H9 (cell line): ENCODE results near the gene CCDC27. TPM values are rescaled to one million over a fixed set of nuclear protein-coding genes. Genes with fewer than 3 reads are reported as not detected.

Experiments used
- DNase-seq: peaks from one replicate; pipeline ENCODE4 v3.0.0-alpha.2; 2017
- H2AFZ ChIP-seq: one replicate; pipeline ENCODE4 v1.6.1; 2013; ENCODE audit warnings: mild to moderate bottlenecking, low read length, control low read depth, moderate library complexity
- H2AK5ac ChIP-seq: 2 replicates; pipeline ENCODE4 v1.6.1; 2013; ENCODE audit warnings: low read length, control low read depth, mixed read lengths; ENCODE audit not compliant: insufficient read length
- H2BK120ac ChIP-seq: one replicate; pipeline ENCODE4 v1.6.1; 2013; ENCODE audit warnings: low read depth, mild to moderate bottlenecking, low read length, control low read depth, inconsistent platforms; ENCODE audit not compliant: poor library complexity, severe bottlenecking
- H2BK12ac ChIP-seq: 2 replicates; pipeline ENCODE4 v1.6.1; 2013; ENCODE audit warnings: low read length, control low read depth, mixed read lengths, low read depth; ENCODE audit not compliant: insufficient read length
- H2BK15ac ChIP-seq: 2 replicates; pipeline ENCODE4 v1.6.1; 2013; ENCODE audit warnings: low read depth, low read length, control low read depth
- H2BK20ac ChIP-seq: one replicate; pipeline ENCODE4 v1.6.1; 2013; ENCODE audit warnings: low read depth, mild to moderate bottlenecking, low read length, control low read depth, inconsistent platforms; ENCODE audit not compliant: poor library complexity, severe bottlenecking
- H2BK5ac ChIP-seq: 2 replicates; pipeline ENCODE4 v1.6.1; 2013; ENCODE audit warnings: low read length, control low read depth, mixed read lengths; ENCODE audit not compliant: insufficient read length
- H3K14ac ChIP-seq: 2 replicates; pipeline ENCODE4 v1.6.1; 2013; ENCODE audit warnings: low read length, control low read depth; ENCODE audit not compliant: insufficient read depth
- H3K18ac ChIP-seq: 2 replicates; pipeline ENCODE4 v1.6.1; 2013; ENCODE audit warnings: low read depth, mild to moderate bottlenecking, mixed read lengths, low read length, control low read depth; ENCODE audit not compliant: insufficient read length
- H3K23ac ChIP-seq: 2 replicates; pipeline ENCODE4 v1.6.1; 2013; ENCODE audit warnings: low read length, control low read depth, mixed read lengths, low read depth; ENCODE audit not compliant: insufficient read length
- H3K23me2 ChIP-seq: 2 replicates; pipeline ENCODE4 v1.6.1; 2013; ENCODE audit warnings: low read depth, mild to moderate bottlenecking, mixed read lengths, low read length, control low read depth; ENCODE audit not compliant: insufficient read length, poor library complexity, severe bottlenecking
- H3K27ac ChIP-seq: 2 replicates; pipeline ENCODE4 v1.5.1; 2013; ENCODE audit warnings: low read length, control low read depth, mixed read lengths, low read depth; ENCODE audit not compliant: insufficient read length
- H3K27me3 ChIP-seq: 2 replicates; pipeline ENCODE4 v1.6.1; 2013; ENCODE audit warnings: low read length, control low read depth, inconsistent platforms; ENCODE audit not compliant: insufficient read depth
- H3K4ac ChIP-seq: 2 replicates; pipeline ENCODE4 v1.6.1; 2013; ENCODE audit warnings: low read depth, mild to moderate bottlenecking, control low read depth, inconsistent platforms, low read length, moderate library complexity
- H3K4me1 ChIP-seq: 2 replicates; pipeline ENCODE4 v1.6.1; 2013; ENCODE audit warnings: low read length, control low read depth, inconsistent platforms; ENCODE audit not compliant: insufficient read depth
- H3K4me2 ChIP-seq: 2 replicates; pipeline ENCODE4 v1.6.1; 2013; ENCODE audit warnings: low read length, control low read depth, mixed read lengths; ENCODE audit not compliant: insufficient read length, insufficient read depth
- H3K56ac ChIP-seq: 2 replicates; pipeline ENCODE4 v1.6.1; 2013; ENCODE audit warnings: low read depth, mild to moderate bottlenecking, mixed read lengths, low read length, control low read depth; ENCODE audit not compliant: insufficient read length
- H3K79me1 ChIP-seq: 2 replicates; pipeline ENCODE4 v1.6.1; 2013; ENCODE audit warnings: low read depth, mild to moderate bottlenecking, moderate library complexity, low read length, control low read depth, inconsistent platforms; ENCODE audit not compliant: insufficient read depth, poor library complexity, severe bottlenecking
- H3K79me2 ChIP-seq: 2 replicates; pipeline ENCODE4 v1.6.1; 2013; ENCODE audit warnings: low read length, control low read depth, inconsistent platforms; ENCODE audit not compliant: insufficient read depth
- H3K9ac ChIP-seq: 2 replicates; pipeline ENCODE4 v1.6.1; 2013; ENCODE audit warnings: low read length, control low read depth, mixed read lengths; ENCODE audit not compliant: insufficient read length; ENCODE audit errors: extremely low read depth
- H3K9me3 ChIP-seq: one replicate; pipeline ENCODE4 v1.6.1; 2013; ENCODE audit warnings: low read depth, low read length, inconsistent platforms; ENCODE audit not compliant: control insufficient read depth
- H3T11ph ChIP-seq: one replicate; pipeline ENCODE4 v1.6.1; 2013; ENCODE audit warnings: mild to moderate bottlenecking, low read length, control low read depth, inconsistent platforms
- H4K20me1 ChIP-seq: one replicate; pipeline ENCODE4 v1.6.1; 2013; ENCODE audit not compliant: control insufficient read depth, insufficient read length, insufficient read depth
- H4K5ac ChIP-seq: 2 replicates; pipeline ENCODE4 v1.6.1; 2013; ENCODE audit warnings: low read depth, mild to moderate bottlenecking, mixed read lengths, low read length, control low read depth; ENCODE audit not compliant: insufficient read length
- H4K8ac ChIP-seq: replicated peaks from 2 replicates; pipeline ENCODE4 v1.6.1; 2013; ENCODE audit warnings: low read length, control low read depth, mixed read lengths, low read depth; ENCODE audit not compliant: insufficient read length
- H4K91ac ChIP-seq: 2 replicates; pipeline ENCODE4 v1.6.1; 2013; ENCODE audit warnings: low read depth, mild to moderate bottlenecking, moderate library complexity, mixed read lengths, low read length, control low read depth; ENCODE audit not compliant: insufficient read length
- H3K27ac Mint-ChIP-seq, 3 experiments: 2 replicates in 2 of 3; 3 replicates in 1 of 3; pipeline ENCODE4 v1.8.0; 2020 to 2021; ENCODE audit warnings: mixed read lengths in 3 of 3, mild to moderate bottlenecking in 1 of 3, moderate library complexity in 1 of 3
- H3K27me3 Mint-ChIP-seq: 2 replicates; pipeline ENCODE4 v1.8.0; 2021; ENCODE audit warnings: low read depth, mild to moderate bottlenecking, moderate library complexity, mixed read lengths
- H3K36me3 Mint-ChIP-seq, 3 experiments: 2 replicates in 2 of 3; 3 replicates in 1 of 3; pipeline ENCODE4 v1.8.0; 2020 to 2021; ENCODE audit warnings: low read depth in 3 of 3, mixed read lengths in 3 of 3; ENCODE audit not compliant: insufficient read depth in 1 of 3
- H3K4me1 Mint-ChIP-seq, 2 experiments: 2 replicates each; pipeline ENCODE4 v1.8.0; 2020; ENCODE audit warnings: mixed read lengths in 2 of 2
- H3K4me3 Mint-ChIP-seq, 2 experiments: 2 replicates in 1 of 2; 3 replicates in 1 of 2; pipeline ENCODE4 v1.8.0; 2020 to 2021; ENCODE audit warnings: mild to moderate bottlenecking in 2 of 2, mixed read lengths in 2 of 2, moderate library complexity in 1 of 2
- H3K9me3 Mint-ChIP-seq, 2 experiments: 2 replicates in 1 of 2; 3 replicates in 1 of 2; pipeline ENCODE4 v1.8.0; 2020; ENCODE audit warnings: mild to moderate bottlenecking in 2 of 2, mixed read lengths in 2 of 2, moderate library complexity in 1 of 2
- CTCF ChIP-seq: fragments of 200-600 bp; sonication (generic); conservative IDR thresholded peaks from 3 replicates; pipeline ENCODE4 v1.8.0; 2021; ENCODE audit warnings: antibody characterized with exemption, mild to moderate bottlenecking
- WGBS: extraction: QIAGEN DNeasy Blood & Tissue Kit; methylation state at CpG from one replicate; pipeline ENCODE4 v1.1.7; 2013; ENCODE audit warnings: missing lambda C conversion rate, low lambda C conversion rate, mixed read lengths; ENCODE audit not compliant: insufficient read length; ENCODE audit errors: extremely low coverage; 5-methylcytosine and 5-hydroxymethylcytosine counted together
- total RNA-seq: library from RNA; stranded (reverse); gene quantifications from 2 replicates; pipeline ENCODE4 v1.2.1, GENCODE V29; 2021

Gene CCDC27
- total RNA-seq, 1 experiment from 2014 or later, result not detected

GRCh38 chr1:3820316-3820715 is 68.1 kb downstream of the CCDC27 start:
- Mint-ChIP-seq H3K27ac (no peak overlapping the region; a peak in 1 of 7 replicates), H3K9me3 (no peaks in the 10 kb centered on the region), H3K36me3 (peaks cover 4 to 28% (median 11%) of the 10 kb centered on the region in 3 experiments; a peak in 6 of 7 replicates), H3K27me3 (no peaks in the 10 kb centered on the region; the same call in 1 of the 2 replicates), H3K4me1 (0 out of 4 replicates have a peak, but pooled peaks cover 0 to 2% of the 10 kb centered on the region in 2 experiments), H3K4me3 (no peak overlapping the region)
- Histone ChIP-seq H2AK5ac (no peak overlapping the region), H2BK5ac (no peak overlapping the region), H3K4me2 (no peak overlapping the region), H2BK120ac (no peak overlapping the region), H4K8ac (no peak overlapping the region), H2AFZ (no peak overlapping the region), H3K9ac (no peak overlapping the region), H3K27ac (no peak overlapping the region), H3K27me3 (no peaks in the 10 kb centered on the region), H3K79me1 (no peaks in the 10 kb centered on the region), H4K20me1 (no peaks in the 10 kb centered on the region), H3K18ac (no peak overlapping the region), H3K4me1 (no peaks in the 10 kb centered on the region), H2BK12ac (no peak overlapping the region), H3K4ac (no peak overlapping the region), H3K9me3 (no peaks in the 10 kb centered on the region), H3K79me2 (no peaks in the 10 kb centered on the region), H3K56ac (no peak overlapping the region), H3K23me2 (no peaks in the 10 kb centered on the region), H3K14ac (no peak overlapping the region), H3K23ac (no peak overlapping the region), H2BK20ac (no peak overlapping the region), H4K91ac (no peak overlapping the region), H3T11ph (no peak overlapping the region), H4K5ac (no peak overlapping the region), H2BK15ac (no peak overlapping the region)
- TF ChIP-seq CTCF, result no peak
- no peak for DNase-seq
- no CpG with 5 or more reads among the region's 8 CpGs for WGBS
